ENCODE results near the gene P2RX3.

The P2RX3 gene

DNA sequence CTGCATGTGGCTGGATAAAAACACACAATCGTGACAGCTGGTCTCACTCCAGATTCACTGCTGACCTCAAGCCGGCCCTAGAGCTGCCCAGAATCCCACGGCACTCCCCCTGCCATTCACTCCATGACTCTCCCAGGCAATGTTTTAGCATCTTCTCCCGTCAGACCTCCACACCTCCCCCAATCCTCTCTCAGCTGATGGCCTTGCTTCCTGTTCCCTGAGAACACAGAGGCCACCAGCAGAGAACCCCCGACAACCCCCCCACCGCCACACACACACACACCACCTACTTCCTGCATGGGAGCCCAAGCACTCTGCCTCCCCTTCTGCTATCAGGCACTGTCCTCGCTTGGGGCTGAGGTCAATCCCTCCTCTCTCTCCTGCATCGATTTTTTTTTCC is 22.7 kb upstream of the P2RX3 start:
- H3K9me3 Mint-ChIP-seq, result no peaks in the 10 kb centered on the region
- H3K4me1 Mint-ChIP-seq (ENCODE audit: low read depth), result peaks cover 15% of the 10 kb centered on the region
- H3K27me3 Mint-ChIP-seq, result no peaks in the 10 kb centered on the region
- no peak overlapping the region for H3K4me3 Mint-ChIP-seq
- H3K27ac Mint-ChIP-seq, result no peak overlapping the region
- peaks cover 6% of the 10 kb centered on the region for H3K36me3 Mint-ChIP-seq (ENCODE audit: low read depth)

DNA sequence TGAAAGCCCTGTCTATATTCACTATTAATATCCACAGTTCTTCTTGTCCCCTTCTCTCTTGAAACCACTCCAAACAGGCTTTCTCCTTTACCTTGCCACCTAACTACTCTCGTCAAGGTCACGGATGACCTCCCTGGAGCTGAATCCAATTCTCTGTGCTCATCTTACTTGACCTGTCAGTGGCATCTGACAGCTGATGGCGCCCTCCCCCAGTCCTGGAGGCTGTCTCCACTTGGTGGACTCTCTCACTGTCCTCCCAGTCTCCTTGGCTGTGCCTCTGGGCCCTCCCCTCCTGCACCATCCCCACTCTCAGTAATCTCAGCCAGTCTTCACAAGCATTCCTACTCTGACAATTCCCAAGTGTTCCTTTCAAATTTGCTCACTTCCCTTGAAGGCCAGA is 22.1 kb upstream of the P2RX3 start:
- H3K36me3 Mint-ChIP-seq (ENCODE audit: low read depth), result peaks cover 11% of the 10 kb centered on the region
- H3K4me3 Mint-ChIP-seq, result no peak overlapping the region
- H3K9me3 Mint-ChIP-seq, result no peaks in the 10 kb centered on the region
- no peak overlapping the region for H3K27ac Mint-ChIP-seq
- H3K27me3 Mint-ChIP-seq, result no peaks in the 10 kb centered on the region
- peaks cover 10% of the 10 kb centered on the region for H3K4me1 Mint-ChIP-seq (ENCODE audit: low read depth)

GRCh38 chr11:57318178-57318577 is 20.0 kb upstream of the P2RX3 start:
- H3K27ac Mint-ChIP-seq, result no peak overlapping the region
- H3K9me3 Mint-ChIP-seq, result no peaks in the 10 kb centered on the region
- peaks cover 12% of the 10 kb centered on the region for H3K4me1 Mint-ChIP-seq (ENCODE audit: low read depth)
- no peak overlapping the region for H3K4me3 Mint-ChIP-seq
- H3K36me3 Mint-ChIP-seq (ENCODE audit: low read depth), result peaks cover 7% of the 10 kb centered on the region
- no peaks in the 10 kb centered on the region for H3K27me3 Mint-ChIP-seq

DNA sequence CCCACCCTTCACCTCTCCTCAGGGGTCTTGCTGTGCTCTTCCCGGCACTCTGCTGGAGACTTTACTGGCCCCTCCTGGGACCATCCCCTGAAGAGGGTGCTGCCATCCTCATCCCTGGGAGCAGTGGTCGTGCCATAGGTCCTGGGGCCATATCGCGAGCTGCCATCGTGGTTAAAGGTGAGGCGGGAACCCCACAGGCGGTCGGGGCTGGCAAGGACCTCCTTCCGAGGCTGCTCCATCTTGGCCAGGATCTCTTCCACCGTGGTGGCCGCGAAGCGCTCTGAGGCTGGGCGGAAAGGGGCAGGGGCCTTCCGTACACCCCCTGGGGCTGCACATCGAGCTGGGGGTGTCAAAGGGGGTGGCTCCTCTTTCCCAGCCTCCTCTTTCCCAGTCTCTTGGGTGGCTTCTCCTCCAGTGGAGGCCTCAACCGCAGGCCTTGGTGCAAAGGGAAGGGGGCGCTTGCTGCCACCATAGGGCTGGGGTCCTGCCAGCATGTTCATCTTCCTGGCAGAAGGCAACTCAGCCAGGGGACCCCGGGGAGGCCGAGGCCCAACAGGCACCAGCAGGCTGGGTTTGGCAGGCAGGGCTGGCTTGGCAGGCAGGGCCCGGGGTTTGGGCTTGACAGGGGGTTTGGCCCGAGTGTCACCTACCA is 18.0 kb upstream of the P2RX3 start:
- no peak overlapping the region for H3K4me3 Mint-ChIP-seq
- H3K27ac Mint-ChIP-seq, result no peak overlapping the region
- H3K36me3 Mint-ChIP-seq (ENCODE audit: low read depth), result peaks cover 8% of the 10 kb centered on the region
- no peaks in the 10 kb centered on the region for H3K27me3 Mint-ChIP-seq
- H3K9me3 Mint-ChIP-seq, result no peaks in the 10 kb centered on the region
- H3K4me1 Mint-ChIP-seq (ENCODE audit: low read depth), result peaks cover 24% of the 10 kb centered on the region

DNA sequence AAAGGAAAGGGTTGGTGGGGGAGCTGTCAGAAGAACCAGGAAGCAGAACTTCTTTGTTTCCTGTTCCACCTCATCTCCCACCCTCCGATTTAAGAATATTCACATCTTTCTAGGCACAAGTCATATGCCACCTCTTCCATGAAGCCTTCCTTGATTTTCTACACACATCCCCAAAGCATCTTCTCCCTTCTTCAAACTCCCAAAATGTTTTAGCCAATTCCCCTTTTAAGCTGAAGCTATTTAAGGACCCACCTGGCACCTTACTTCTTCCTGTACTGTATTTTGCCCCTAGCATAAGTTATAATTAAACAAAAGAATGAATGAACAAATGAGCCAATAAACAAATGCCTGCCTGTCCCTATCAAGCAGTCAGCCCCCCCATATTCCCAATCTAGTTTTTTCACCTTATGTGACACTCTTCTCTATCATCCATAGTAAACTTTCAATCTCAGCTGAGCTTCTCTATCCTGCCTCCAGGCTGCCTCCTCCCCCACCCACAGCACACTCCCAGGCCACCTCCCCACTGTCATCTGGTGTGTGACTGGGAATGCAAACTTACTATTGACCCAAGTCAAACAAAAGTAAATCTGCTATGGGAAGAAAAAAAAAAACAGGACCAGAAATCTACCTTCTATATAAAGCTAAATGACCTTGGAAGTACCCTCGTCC is 17.3 kb upstream of the P2RX3 start:
- Mint-ChIP-seq H3K36me3 (ENCODE audit: low read depth) (peaks cover 15% of the 10 kb centered on the region), H3K27ac (peak overlapping the region; percentile 19), H3K27me3 (no peaks in the 10 kb centered on the region), H3K4me1 (ENCODE audit: low read depth) (peaks cover 31% of the 10 kb centered on the region), H3K9me3 (no peaks in the 10 kb centered on the region), H3K4me3 (no peak overlapping the region)

GRCh38 chr11:57321388-57322255 is 16.5 kb upstream of the P2RX3 start:
- Mint-ChIP-seq H3K36me3 (ENCODE audit: low read depth) (peaks cover 22% of the 10 kb centered on the region), H3K27ac (no peak overlapping the region), H3K9me3 (no peaks in the 10 kb centered on the region), H3K27me3 (no peaks in the 10 kb centered on the region), H3K4me3 (no peak overlapping the region), H3K4me1 (ENCODE audit: low read depth) (peaks cover 38% of the 10 kb centered on the region)

DNA sequence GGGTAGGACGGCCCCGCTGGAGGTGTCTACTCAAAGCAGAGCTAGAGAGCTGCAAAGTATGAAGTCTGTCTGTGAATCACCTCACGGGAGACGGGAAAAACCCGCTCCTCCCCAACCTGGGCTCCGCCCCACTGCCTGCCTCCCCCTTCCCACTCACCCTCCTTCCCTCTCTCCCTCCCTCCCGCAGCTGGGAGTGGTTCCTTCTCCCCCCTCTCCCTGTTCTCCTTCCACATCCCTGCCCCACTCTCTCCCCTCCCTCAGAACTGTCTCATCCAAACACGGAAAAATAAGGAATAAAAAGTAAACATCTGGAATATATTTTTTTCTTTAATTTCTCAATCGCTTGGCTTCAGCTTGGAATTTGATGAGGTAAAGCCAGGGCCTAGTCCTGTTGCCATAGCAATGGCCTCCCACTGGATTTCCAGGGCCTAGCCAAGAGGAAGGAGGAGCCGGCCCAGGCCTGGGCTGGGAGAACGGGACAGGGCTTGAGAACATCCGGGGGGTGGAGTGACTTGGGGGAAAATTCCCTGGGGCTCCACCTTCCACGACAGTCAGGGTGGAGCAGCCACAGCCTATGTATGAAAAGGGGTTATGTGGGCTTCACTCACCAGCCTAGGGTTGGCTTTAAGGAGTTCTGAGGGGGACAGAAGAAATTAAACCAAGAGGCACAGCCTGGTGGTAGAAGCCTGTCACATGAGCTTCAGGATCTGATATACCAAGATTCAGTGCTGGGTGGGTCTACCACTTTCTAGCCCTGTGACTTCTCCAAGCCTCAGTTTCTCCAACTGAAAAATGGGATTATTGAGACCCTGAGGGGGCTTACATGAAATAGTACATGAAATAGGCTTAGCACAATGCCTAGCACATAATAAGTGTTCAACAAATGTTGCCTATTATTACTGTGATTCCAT is 15.6 kb upstream of the P2RX3 start:
- Mint-ChIP-seq H3K27ac (no peak overlapping the region), H3K36me3 (ENCODE audit: low read depth) (peaks cover 31% of the 10 kb centered on the region), H3K4me3 (peak overlapping the region; percentile 84), H3K4me1 (ENCODE audit: low read depth) (peaks cover 47% of the 10 kb centered on the region), H3K27me3 (no peaks in the 10 kb centered on the region), H3K9me3 (no peaks in the 10 kb centered on the region)

- Mint-ChIP-seq H3K9me3 (no peaks in the 10 kb centered on the region), H3K4me3 (peak overlapping the region; percentile 84), H3K27me3 (no peaks in the 10 kb centered on the region), H3K36me3 (ENCODE audit: low read depth) (peaks cover 39% of the 10 kb centered on the region), H3K4me1 (ENCODE audit: low read depth) (peaks cover 50% of the 10 kb centered on the region), H3K27ac (no peak overlapping the region)
Observed at GRCh38 chr11:57323167-57323854, 14.8 kb upstream of the P2RX3 start.

DNA sequence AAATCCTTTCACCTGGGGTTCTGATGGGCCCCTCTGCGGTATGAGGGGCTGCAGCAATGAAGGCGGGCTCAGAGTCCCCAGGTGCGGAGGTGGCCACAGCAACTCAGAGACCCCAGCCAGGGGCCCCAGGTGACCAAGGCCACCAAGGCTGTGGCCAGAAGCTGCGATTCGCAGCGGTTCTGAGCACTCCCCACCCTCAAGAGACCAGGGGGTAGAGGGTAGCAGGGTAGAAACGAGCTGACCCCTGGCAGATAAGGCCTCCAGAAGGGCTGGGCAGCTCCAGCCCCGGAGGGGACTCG is 14.3 kb upstream of the P2RX3 start:
- H3K36me3 Mint-ChIP-seq (ENCODE audit: low read depth), result peaks cover 43% of the 10 kb centered on the region
- peaks cover 50% of the 10 kb centered on the region for H3K4me1 Mint-ChIP-seq (ENCODE audit: low read depth)
- H3K27ac Mint-ChIP-seq, result peak overlapping the region; percentile 87
- H3K27me3 Mint-ChIP-seq, result no peaks in the 10 kb centered on the region
- peak overlapping the region; percentile 84 for H3K4me3 Mint-ChIP-seq
- H3K9me3 Mint-ChIP-seq, result no peaks in the 10 kb centered on the region

GRCh38 chr11:57324154-57324885 is 13.8 kb upstream of the P2RX3 start:
- H3K27ac Mint-ChIP-seq, result peak overlapping the region; percentile 87
- H3K27me3 Mint-ChIP-seq, result no peaks in the 10 kb centered on the region
- peaks cover 45% of the 10 kb centered on the region for H3K36me3 Mint-ChIP-seq (ENCODE audit: low read depth)
- peaks cover 50% of the 10 kb centered on the region for H3K4me1 Mint-ChIP-seq (ENCODE audit: low read depth)
- no peaks in the 10 kb centered on the region for H3K9me3 Mint-ChIP-seq
- peak overlapping the region; percentile 84 for H3K4me3 Mint-ChIP-seq

GRCh38 chr11:57324886-57325734 is 13.0 kb upstream of the P2RX3 start, which contains the start of gene TNKS1BP1:
Gene TNKS1BP1 (minus strand): TSS chr11:57324952. CDS start chr11:57321885, 3,067 bp downstream.
- peaks cover 56% of the 10 kb centered on the region for H3K4me1 Mint-ChIP-seq (ENCODE audit: low read depth)
- peak within 1 kb of the TSS; percentile 98 for H3K27ac Mint-ChIP-seq
- H3K27me3 Mint-ChIP-seq, result no peaks in the 10 kb centered on the region
- peaks cover 53% of the 10 kb centered on the region for H3K36me3 Mint-ChIP-seq (ENCODE audit: low read depth)
- peak within 1 kb of the TSS; percentile 89 for H3K4me3 Mint-ChIP-seq
- H3K9me3 Mint-ChIP-seq, result no peaks in the 10 kb centered on the region

DNA sequence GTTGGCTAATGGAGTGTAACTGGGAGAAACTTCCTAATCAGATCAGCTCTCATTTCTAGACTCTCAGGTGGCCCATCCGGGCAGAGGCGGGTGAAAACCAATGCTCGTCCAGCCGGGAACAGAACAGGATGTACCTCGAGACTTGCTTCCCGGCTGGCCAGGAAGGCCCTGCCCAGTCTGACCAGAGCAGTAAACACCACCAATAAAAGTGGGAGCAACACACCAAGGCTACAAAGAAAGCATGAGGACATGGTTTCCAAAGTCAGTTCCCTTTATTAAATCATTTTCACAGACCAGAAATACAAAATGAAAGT is 12.5 kb upstream of the P2RX3 start:
- H3K4me3 Mint-ChIP-seq, result peak overlapping the region; percentile 89

DNA sequence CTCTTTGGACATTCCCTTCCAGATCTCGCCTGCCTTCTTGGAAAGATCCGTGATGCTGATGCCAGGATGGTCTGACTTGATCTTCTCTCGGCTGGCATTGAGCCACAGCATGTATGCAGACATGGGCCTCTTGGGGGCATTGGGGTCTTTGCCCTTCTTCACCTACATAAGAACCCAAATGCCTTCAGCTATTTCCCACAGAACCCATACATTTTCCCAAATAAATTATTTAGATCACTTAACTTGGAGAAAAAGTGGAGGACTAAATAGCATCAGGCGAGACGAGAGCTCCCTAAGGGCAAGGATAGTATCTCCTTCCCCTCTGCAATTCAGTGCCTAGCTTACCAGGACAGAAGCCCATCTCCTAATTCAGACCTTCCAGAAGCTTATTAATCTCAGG is 10.4 kb upstream of the P2RX3 start:
- Mint-ChIP-seq H3K9me3 (no peaks in the 10 kb centered on the region), H3K4me1 (ENCODE audit: low read depth) (peaks cover 63% of the 10 kb centered on the region), H3K4me3 (no peak overlapping the region)

More for the DNA sequence above, 12.5 kb upstream of the P2RX3 start:
- no peaks in the 10 kb centered on the region for H3K27me3 Mint-ChIP-seq
- H3K27ac Mint-ChIP-seq, result peak overlapping the region; percentile 98
- H3K4me1 Mint-ChIP-seq (ENCODE audit: low read depth), result peaks cover 62% of the 10 kb centered on the region
- H3K9me3 Mint-ChIP-seq, result no peaks in the 10 kb centered on the region
- peaks cover 57% of the 10 kb centered on the region for H3K36me3 Mint-ChIP-seq (ENCODE audit: low read depth)

More for the DNA sequence above, 10.4 kb upstream of the P2RX3 start:
- peaks cover 74% of the 10 kb centered on the region for H3K36me3 Mint-ChIP-seq (ENCODE audit: low read depth)
- no peaks in the 10 kb centered on the region for H3K27me3 Mint-ChIP-seq
- peak overlapping the region; percentile 5 for H3K27ac Mint-ChIP-seq

Measured in stimulated activated naive CD8-positive, alpha-beta T cell treated with anti-CD3 and anti-CD28 coated beads, Interleukin-15, Interleukin-2, amounts not matched to agents 100 ng/mL and 50 ng/mL, for 24 hours (primary cell).